ENCODE measurements around the gene CAMK1. TPM values are rescaled to one million over a fixed set of nuclear protein-coding genes. Genes with fewer than 3 reads are reported as not detected.

CAMK1 gene
- total RNA-seq, 1 experiment from 2014 or later, result 19.7 TPM

DNA sequence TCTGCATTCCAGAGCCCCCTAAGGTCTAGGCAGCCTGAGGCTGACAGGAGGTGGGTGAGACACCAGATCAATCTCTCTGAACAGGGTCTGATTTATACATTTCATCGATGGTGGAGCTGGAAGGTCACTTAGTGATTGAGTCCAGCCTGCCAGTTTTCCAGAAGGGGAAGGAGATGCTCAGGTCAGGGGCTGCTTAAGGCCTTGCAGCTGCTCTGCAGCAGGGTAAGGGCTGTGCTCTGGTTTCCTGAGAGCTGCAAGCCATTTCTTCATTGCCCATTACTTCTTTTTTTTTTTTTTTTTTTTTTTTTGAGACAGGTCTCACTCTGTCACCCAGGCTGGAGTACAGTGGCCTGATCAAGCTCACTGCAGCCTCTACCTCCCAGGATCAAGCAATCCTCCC lies 11.8 kb upstream of the CAMK1 start (continued):
- no peak for TF ChIP-seq ELF1 (IDR thresholded peaks at IDR 0.05; ENCODE audit: borderline replicate concordance, low read depth)
- no peak for TF ChIP-seq CEBPB (IDR thresholded peaks at IDR 0.05; ENCODE audit: low read depth)

- TF ChIP-seq, protein P1, sequence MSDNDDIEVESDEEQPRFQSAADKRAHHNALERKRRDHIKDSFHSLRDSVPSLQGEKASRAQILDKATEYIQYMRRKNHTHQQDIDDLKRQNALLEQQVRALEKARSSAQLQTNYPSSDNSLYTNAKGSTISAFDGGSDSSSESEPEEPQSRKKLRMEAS (IDR thresholded peaks at IDR 0.05), result no peak
- TF ChIP-seq EZH2 (IDR thresholded peaks at IDR 0.05) (no peak), JUND (IDR thresholded peaks at IDR 0.05) (no peak), EZH2phosphoT487 (IDR thresholded peaks at IDR 0.05; ENCODE audit: borderline replicate concordance) (no peak)
- H3K9me3 ChIP-seq (ENCODE audit: control insufficient read depth in 1 of 2, insufficient read depth in 1 of 2, low read depth in 1 of 2, low read length in 2 of 2), result no peaks in the 10 kb centered on the region
- H3K9ac ChIP-seq (ENCODE audit: low read length), result no peak overlapping the region
- no peak for ATAC-seq
- POLR2A ChIA-PET, result interaction anchor here (0.7 kb wide), 1 partner anchor 86 kb away, joined by 4 read pairs; no protein-coding TSS in a partner anchor
- H4K20me1 ChIP-seq (ENCODE audit: insufficient read depth), result no peaks in the 10 kb centered on the region
- no TSS peak for BruUV-seq (replicated peaks)
- H3K4me2 ChIP-seq (ENCODE audit: low read length), result no peak overlapping the region
- H3K9me2 ChIP-seq (ENCODE audit: insufficient read depth), result no peaks in the 10 kb centered on the region
- peaks cover 10 to 16% of the 10 kb centered on the region in 2 experiments; a peak in 3 of 4 replicates for H3K36me3 ChIP-seq (ENCODE audit: control insufficient read depth in 1 of 2, insufficient read depth in 2 of 2, low read length in 2 of 2)
- RAD21 ChIA-PET (ENCODE audit: low non-redundant PET in 1 of 2, low total read pairs in 2 of 2, uncharacterized antibody in 2 of 2, unreplicated experiment in 2 of 2), result no interaction called here
- no peaks in the 10 kb centered on the region for H3K27me3 ChIP-seq (ENCODE audit: insufficient read depth, low read length)
- H3K4me1 ChIP-seq (ENCODE audit: control insufficient read depth in 1 of 2, insufficient read depth in 2 of 2, low read length in 2 of 2), result peaks cover 0 to 11% of the 10 kb centered on the region in 2 experiments; a peak in 1 of 4 replicates
- H2AFZ ChIP-seq (ENCODE audit: low read depth, low read length, poor library complexity, severe bottlenecking), result no peak overlapping the region
- no peaks in the 10 kb centered on the region for H3K79me2 ChIP-seq (ENCODE audit: insufficient read depth, low read length)
- no peak for DNase-seq (ENCODE audit: low read depth, low spot score)
- intact Hi-C loops (cut with micrococcal nuclease), result no loop called here
- H3K27ac ChIP-seq (ENCODE audit: low read depth, low read length), result no peak overlapping the region
- no peak overlapping the region for H3K4me3 ChIP-seq (replicated peaks in 1 of 2; ENCODE audit: low read depth in 1 of 2, low read length in 2 of 2)
- CTCF ChIA-PET, result no interaction called here
Measured at GRCh38 chr3:9780910-9781309, 11.2 kb upstream of the CAMK1 start.

GRCh38 chr3:9780458-9780812 lies 10.7 kb upstream of the CAMK1 start:
- intact Hi-C loops (cut with micrococcal nuclease), result no loop called here
- no peak for TF ChIP-seq ELF1 (IDR thresholded peaks at IDR 0.05; ENCODE audit: borderline replicate concordance, low read depth)
- TF ChIP-seq YY1 (IDR thresholded peaks at IDR 0.05; ENCODE audit: extremely low read depth, insufficient replicate concordance, low read depth, low read length), result no peak
- TF ChIP-seq JUND (IDR thresholded peaks at IDR 0.05), result no peak
- H3K79me2 ChIP-seq (ENCODE audit: insufficient read depth, low read length), result no peaks in the 10 kb centered on the region
- H3K4me3 ChIP-seq (replicated peaks in 1 of 2; ENCODE audit: low read depth in 1 of 2, low read length in 2 of 2), result no peak overlapping the region
- H3K4me1 ChIP-seq (ENCODE audit: control insufficient read depth in 1 of 2, insufficient read depth in 2 of 2, low read length in 2 of 2), result peaks cover 0 to 11% of the 10 kb centered on the region in 2 experiments; a peak in 1 of 4 replicates
- ChIA-PET RAD21 (ENCODE audit: low non-redundant PET in 1 of 2, low total read pairs in 2 of 2, uncharacterized antibody in 2 of 2, unreplicated experiment in 2 of 2) (no interaction called here), CTCF (no interaction called here), POLR2A (no interaction called here)
- DNase-seq (ENCODE audit: low read depth, low spot score) (no peak), ATAC-seq (no peak)
- BruUV-seq (replicated peaks), result no TSS peak
- H3K27ac ChIP-seq (ENCODE audit: low read depth, low read length), result no peak overlapping the region
- no peaks in the 10 kb centered on the region for H3K9me3 ChIP-seq (ENCODE audit: control insufficient read depth in 1 of 2, insufficient read depth in 1 of 2, low read depth in 1 of 2, low read length in 2 of 2)
- no peaks in the 10 kb centered on the region for H3K9me2 ChIP-seq (ENCODE audit: insufficient read depth)
- no peaks in the 10 kb centered on the region for H4K20me1 ChIP-seq (ENCODE audit: insufficient read depth)
- H3K27me3 ChIP-seq (ENCODE audit: insufficient read depth, low read length), result no peaks in the 10 kb centered on the region
- no peak overlapping the region for H3K9ac ChIP-seq (ENCODE audit: low read length)
- H2AFZ ChIP-seq (ENCODE audit: low read depth, low read length, poor library complexity, severe bottlenecking), result no peak overlapping the region
- no peak overlapping the region for H3K4me2 ChIP-seq (ENCODE audit: low read length)
- H3K36me3 ChIP-seq (ENCODE audit: control insufficient read depth in 1 of 2, insufficient read depth in 2 of 2, low read length in 2 of 2), result peaks cover 10 to 16% of the 10 kb centered on the region in 2 experiments; a peak in 3 of 4 replicates
